Mucosa of rectum (tissue), 2 donors: Measurements from ENCODE around the gene PLEKHA5.

Experiments used
- H3K27ac ChIP-seq, 2 donors: one replicate each; pipeline ENCODE4 v1.7.0; 2013; ENCODE audit warnings: inconsistent platforms in 2 of 2, low read depth in 2 of 2, low read length in 2 of 2
- H3K27me3 ChIP-seq, 2 donors: one replicate each; pipeline ENCODE4 v1.7.0; 2013; ENCODE audit warnings: low read length in 2 of 2; ENCODE audit not compliant: control insufficient read depth in 2 of 2, insufficient read depth in 2 of 2
- H3K36me3 ChIP-seq, 2 donors: one replicate each; pipeline ENCODE4 v1.7.0; 2013; ENCODE audit warnings: low read length in 2 of 2; ENCODE audit not compliant: control insufficient read depth in 2 of 2, insufficient read depth in 2 of 2
- H3K4me1 ChIP-seq, 2 donors: one replicate each; pipeline ENCODE4 v1.7.0; 2013; ENCODE audit warnings: low read length in 2 of 2, mild to moderate bottlenecking in 1 of 2; ENCODE audit not compliant: control insufficient read depth in 2 of 2, insufficient read depth in 2 of 2
- H3K4me3 ChIP-seq, 2 donors: one replicate each; pipeline ENCODE4 v1.7.0; 2013; ENCODE audit warnings: low read length in 2 of 2
- H3K9ac ChIP-seq, 2 donors: one replicate each; pipeline ENCODE4 v1.7.0; 2013; ENCODE audit warnings: low read length in 2 of 2, low read depth in 1 of 2, mild to moderate bottlenecking in 1 of 2
- H3K9me3 ChIP-seq, 2 donors: one replicate each; pipeline ENCODE4 v1.7.0; 2013; ENCODE audit warnings: low read length in 2 of 2; ENCODE audit not compliant: control insufficient read depth in 2 of 2
- donor health status: healthy.
- donor health status: Normal muscosa, but diverticular disease.

The PLEKHA5 gene

DNA sequence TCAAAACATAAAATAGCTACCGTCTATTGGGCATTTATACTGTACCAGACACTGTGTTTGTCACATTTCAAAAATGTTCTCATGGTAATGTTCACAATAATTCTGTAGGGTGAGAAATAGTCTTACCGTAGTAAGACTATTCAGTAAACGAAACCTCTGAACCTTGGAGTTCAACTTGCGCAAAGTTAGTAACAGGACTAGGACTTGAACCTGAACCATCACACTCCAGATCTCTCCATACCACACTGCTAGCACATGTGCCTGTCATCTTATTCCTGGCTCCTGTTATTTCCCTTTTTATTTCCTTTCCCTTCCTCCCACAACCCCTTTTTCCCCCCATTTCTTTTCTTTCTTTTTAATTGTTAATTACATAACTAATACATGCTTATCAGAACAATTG is 65.4 kb downstream of the PLEKHA5 start:
- H3K9me3 ChIP-seq, result no peaks in the 10 kb centered on the region
- no peak overlapping the region for H3K9ac ChIP-seq
- no peaks in the 10 kb centered on the region for H3K36me3 ChIP-seq
- H3K4me3 ChIP-seq, result no peak overlapping the region
- no peaks in the 10 kb centered on the region for H3K4me1 ChIP-seq
- H3K27me3 ChIP-seq, result no peaks in the 10 kb centered on the region
- no peak overlapping the region for H3K27ac ChIP-seq

DNA sequence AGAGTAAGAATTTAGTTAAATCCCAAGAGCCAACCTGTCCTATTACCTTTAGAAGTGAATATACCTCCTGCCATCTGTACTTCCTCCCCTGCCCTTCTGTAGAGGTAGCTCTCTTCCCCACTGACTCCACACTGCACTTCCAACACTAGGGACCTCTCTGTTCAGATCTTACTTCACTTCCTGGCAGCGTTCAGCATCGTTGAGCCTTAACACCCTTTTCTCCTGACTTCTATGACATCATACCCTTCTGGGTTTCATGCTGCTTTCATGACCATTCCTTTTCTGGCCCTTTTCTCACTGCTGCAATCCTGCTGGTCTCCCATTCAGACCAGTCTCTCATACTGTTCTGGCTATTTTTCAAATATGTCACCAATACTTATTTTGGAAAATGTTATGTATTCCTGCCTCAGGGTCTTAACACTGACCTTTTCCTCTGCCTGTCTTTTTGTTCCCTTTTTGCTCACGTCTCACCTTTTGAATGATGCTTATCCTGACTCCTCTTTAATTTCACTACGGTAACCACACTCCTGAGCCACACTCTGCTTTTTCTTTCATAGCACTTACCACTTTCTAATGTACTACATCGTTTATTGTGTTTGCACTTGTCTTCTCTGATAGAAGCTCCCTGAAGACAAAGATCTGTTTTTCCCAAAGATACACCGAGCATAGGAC is 67.6 kb downstream of the PLEKHA5 start:
- no peaks in the 10 kb centered on the region for H3K27me3 ChIP-seq
- H3K4me1 ChIP-seq, result no peaks in the 10 kb centered on the region
- H3K4me3 ChIP-seq, result no peak overlapping the region
- no peak overlapping the region for H3K27ac ChIP-seq
- no peak overlapping the region for H3K9ac ChIP-seq
- H3K36me3 ChIP-seq, result no peaks in the 10 kb centered on the region
- H3K9me3 ChIP-seq, result no peaks in the 10 kb centered on the region

DNA sequence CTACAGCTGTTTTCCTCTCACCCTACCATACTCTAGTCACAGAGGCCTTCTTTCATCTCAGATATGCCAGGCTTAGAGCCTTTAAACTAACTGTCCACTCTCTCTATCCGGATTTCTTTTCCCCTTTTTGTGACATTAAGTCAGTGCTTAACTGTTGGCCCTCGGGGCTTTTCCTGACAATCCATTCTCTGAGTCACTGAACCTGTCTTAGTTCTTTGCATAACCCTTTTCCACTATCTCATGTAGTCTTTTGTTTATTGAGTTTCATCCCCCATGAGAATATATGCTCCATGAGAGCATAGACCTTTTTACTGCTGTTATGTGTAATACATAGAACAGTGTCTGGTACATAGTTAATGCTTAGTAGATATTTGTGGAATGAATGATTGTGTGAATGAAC is 68.7 kb downstream of the PLEKHA5 start:
- no peak overlapping the region for H3K27ac ChIP-seq
- no peaks in the 10 kb centered on the region for H3K4me1 ChIP-seq
- no peaks in the 10 kb centered on the region for H3K36me3 ChIP-seq
- no peaks in the 10 kb centered on the region for H3K9me3 ChIP-seq
- H3K9ac ChIP-seq, result no peak overlapping the region
- no peaks in the 10 kb centered on the region for H3K27me3 ChIP-seq
- no peak overlapping the region for H3K4me3 ChIP-seq

DNA sequence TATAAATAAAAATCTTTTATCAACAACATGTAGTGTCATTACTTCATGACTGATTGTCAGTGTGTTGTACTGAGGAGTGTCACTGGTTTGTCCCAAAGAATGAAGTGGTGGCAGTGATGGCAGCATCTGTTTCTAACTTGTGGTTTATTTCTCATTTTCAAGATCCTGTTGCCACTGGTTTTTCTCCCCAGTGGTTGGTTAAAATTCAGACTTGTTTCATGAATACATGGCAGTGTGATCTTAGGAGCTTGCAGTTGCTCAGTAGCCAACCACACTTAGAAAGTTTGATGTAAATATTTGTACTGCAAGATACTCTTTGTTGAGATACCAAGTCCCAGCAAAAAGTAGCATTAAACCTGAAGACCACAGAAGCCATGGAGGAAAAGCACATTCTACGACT is 69.8 kb downstream of the PLEKHA5 start:
- no peak overlapping the region for H3K27ac ChIP-seq
- no peak overlapping the region for H3K4me3 ChIP-seq
- H3K4me1 ChIP-seq, result no peaks in the 10 kb centered on the region
- no peaks in the 10 kb centered on the region for H3K27me3 ChIP-seq
- H3K36me3 ChIP-seq, result no peaks in the 10 kb centered on the region
- no peaks in the 10 kb centered on the region for H3K9me3 ChIP-seq
- no peak overlapping the region for H3K9ac ChIP-seq

DNA sequence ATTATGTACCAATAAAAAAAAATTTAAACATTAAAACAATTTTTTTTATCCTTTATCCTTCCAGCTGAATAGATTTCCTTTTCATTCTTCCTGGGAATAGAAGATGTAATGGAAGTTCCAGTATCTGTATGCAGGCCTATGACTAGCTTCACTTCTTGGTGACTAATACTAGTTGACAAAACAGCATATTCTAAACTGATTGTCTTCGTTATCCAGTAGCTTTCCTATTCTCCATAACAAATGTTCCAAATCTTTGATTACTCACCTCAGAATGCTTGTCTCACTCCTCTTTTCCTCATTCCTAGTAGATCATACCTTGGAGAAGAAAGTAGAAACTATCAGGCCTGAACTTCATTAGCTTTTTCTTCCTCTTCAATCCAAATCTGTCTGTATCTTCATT is 70.7 kb downstream of the PLEKHA5 start:
- Histone ChIP-seq H3K9ac (no peak overlapping the region), H3K9me3 (no peaks in the 10 kb centered on the region), H3K4me3 (no peak overlapping the region), H3K36me3 (no peaks in the 10 kb centered on the region), H3K27ac (no peak overlapping the region), H3K27me3 (no peaks in the 10 kb centered on the region), H3K4me1 (no peaks in the 10 kb centered on the region)

DNA sequence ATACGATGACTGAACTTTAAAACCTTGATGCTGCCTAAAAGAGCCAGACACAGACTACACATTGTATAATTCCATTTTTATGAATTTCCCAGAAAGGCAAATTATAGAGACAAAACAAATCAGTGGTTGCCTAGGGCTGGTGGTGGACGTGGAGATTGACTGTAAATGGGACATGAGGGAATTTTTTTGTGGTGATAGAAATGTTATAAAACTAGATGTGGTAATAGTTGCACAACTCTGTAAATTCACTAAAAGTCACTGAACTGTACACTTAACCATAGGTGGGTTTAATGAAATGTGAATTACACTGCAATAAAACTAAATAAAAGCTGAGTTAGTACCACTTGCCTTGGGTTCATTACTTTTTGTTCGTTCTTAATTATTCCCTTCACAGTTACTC is 72.1 kb downstream of the PLEKHA5 start:
- no peaks in the 10 kb centered on the region for H3K27me3 ChIP-seq
- H3K36me3 ChIP-seq, result no peaks in the 10 kb centered on the region
- no peak overlapping the region for H3K9ac ChIP-seq
- no peaks in the 10 kb centered on the region for H3K9me3 ChIP-seq
- H3K4me3 ChIP-seq, result no peak overlapping the region
- H3K4me1 ChIP-seq, result no peaks in the 10 kb centered on the region
- H3K27ac ChIP-seq, result no peak overlapping the region

DNA sequence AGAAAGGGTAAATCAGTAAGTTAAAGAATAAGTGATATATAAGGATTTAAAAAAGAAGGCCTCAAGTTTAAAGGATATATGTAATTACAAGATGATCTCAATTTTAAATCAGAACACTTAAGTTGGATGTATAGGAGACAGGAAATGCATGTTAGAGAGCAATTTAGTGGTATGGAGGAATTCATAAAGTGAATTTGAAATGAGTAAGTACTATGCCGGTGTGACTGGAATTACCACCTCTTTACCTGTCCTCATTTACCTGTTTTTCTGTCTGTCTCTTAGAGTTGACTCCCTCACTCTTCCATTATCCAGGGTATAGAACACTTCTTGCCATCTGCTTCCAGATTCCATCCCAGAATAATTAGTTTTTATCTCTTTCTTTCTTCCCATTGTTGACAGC is 73.5 kb downstream of the PLEKHA5 start:
- no peak overlapping the region for H3K27ac ChIP-seq
- no peaks in the 10 kb centered on the region for H3K4me1 ChIP-seq
- H3K9ac ChIP-seq, result no peak overlapping the region
- no peaks in the 10 kb centered on the region for H3K9me3 ChIP-seq
- H3K27me3 ChIP-seq, result no peaks in the 10 kb centered on the region
- no peak overlapping the region for H3K4me3 ChIP-seq
- no peaks in the 10 kb centered on the region for H3K36me3 ChIP-seq

DNA sequence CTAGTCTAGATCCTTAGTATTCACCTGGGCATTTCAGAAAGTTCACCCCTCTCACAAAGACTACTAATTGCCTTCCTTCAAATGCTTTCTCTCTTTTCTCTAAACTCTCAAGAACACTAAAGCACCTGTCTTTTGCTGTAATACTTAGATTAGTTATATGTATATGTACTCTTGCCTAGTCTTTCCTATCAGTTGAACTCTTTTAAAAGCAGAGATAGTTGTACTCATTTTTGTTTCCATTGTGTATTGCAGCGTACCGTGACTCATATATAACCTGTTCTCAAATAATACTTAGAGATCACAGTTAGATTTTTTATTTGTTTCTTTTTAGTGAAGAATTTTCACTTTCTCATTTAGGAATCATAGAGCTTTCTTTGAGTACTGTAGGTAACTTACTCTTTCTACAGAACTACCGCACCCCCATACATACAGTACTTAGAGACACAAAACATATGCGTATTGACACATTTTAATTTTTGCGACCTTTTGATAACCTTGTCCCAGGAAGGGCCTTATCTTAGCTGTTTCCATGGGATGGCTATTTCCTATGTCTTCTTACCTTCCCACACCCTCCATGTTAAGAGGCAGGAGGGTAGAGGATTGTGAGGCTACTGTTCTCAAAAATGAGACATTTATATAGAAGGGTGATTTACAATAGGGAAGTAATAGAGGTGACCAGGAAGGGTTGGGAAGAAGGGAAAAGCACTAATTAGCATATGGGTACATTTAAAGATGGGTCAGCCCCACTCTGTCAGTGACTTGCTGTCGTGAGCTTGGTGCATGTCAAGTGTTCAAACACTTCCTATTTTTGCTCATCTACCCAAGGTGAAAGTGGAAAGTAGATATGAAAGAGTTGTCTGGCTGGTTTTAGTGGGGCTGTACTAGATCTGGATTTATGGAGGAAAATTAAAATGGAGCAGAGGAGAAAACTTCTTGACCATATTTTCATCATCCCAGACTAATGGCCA is 74.3 kb downstream of the PLEKHA5 start:
- Histone ChIP-seq H3K4me1 (no peaks in the 10 kb centered on the region), H3K9ac (no peak overlapping the region), H3K27ac (no peak overlapping the region), H3K36me3 (no peaks in the 10 kb centered on the region), H3K9me3 (no peaks in the 10 kb centered on the region), H3K4me3 (no peak overlapping the region), H3K27me3 (no peaks in the 10 kb centered on the region)

DNA sequence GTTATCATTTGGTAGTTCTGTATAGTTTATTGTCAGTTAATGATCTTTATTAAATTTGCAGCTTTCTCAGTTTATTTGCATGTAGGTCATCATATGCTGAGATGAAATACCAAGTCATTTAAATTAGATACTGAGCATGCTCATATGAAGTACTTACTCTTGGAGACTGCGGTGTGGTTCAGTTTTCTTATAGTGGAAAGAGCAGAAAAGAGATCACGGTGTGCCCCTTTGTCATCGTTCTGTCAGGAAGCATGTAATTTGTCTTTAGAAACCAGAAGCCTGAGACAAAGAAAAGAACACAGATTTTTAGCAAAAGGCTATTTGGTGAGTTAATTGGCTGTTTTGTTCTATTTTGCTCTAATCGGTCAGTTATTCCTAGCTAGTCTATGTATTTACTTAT is 75.6 kb downstream of the PLEKHA5 start:
- Histone ChIP-seq H3K4me1 (no peaks in the 10 kb centered on the region), H3K4me3 (no peak overlapping the region), H3K9me3 (no peaks in the 10 kb centered on the region), H3K9ac (no peak overlapping the region), H3K36me3 (no peaks in the 10 kb centered on the region), H3K27ac (no peak overlapping the region), H3K27me3 (no peaks in the 10 kb centered on the region)

DNA sequence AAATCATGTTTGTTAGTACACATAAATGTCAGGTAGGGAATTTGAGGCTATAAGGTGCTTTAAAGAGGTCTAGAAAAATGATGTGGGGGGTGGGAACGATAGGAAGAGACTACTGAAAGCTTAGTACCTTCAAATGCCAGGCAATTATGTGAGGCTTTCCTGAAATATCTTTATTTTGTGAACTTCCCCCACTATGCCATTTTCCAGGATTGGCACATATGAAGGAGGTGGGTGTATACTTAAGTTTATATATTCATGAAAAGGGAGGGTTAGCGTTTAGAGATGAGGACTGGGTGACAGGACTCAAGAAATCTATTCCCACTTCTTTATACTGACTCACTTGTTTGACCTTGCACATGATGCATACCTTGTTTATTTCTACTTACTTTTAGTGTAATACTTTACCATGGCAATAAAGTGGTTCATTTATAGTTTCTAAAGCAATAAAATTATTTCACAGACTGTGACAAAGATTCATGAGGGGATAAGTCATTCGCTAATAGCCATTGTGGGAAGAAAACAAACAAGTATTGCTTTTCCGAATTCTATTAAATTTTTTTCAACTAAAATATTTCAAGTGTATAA is 77.1 kb downstream of the PLEKHA5 start:
- H3K4me1 ChIP-seq, result no peaks in the 10 kb centered on the region
- no peak overlapping the region for H3K9ac ChIP-seq
- H3K27me3 ChIP-seq, result no peaks in the 10 kb centered on the region
- no peak overlapping the region for H3K4me3 ChIP-seq
- H3K27ac ChIP-seq, result no peak overlapping the region
- H3K36me3 ChIP-seq, result no peaks in the 10 kb centered on the region
- H3K9me3 ChIP-seq, result no peaks in the 10 kb centered on the region
